GM13976 (cell line): Measurements from ENCODE around the gene GLI3.

Experiments
- DNase-seq: peaks from one replicate; pipeline ENCODE4 v3.0.0; 2012; ENCODE audit warnings: low spot score
- in situ Hi-C: fragments of 300-500 bp; cut with MboI; formaldehyde crosslinking; loops from one replicate; pipeline ENCODE4 v1.12.0; 2022; ENCODE audit warnings: low sequenced_read_pairs, mixed read lengths, inconsistent platforms; ENCODE audit not compliant: unreplicated experiment
- TF ChIP-seq, protein P1 (sequence below): IDR thresholded peaks from 2 replicates; pipeline ENCODE4 v1.5.1; 2012; ENCODE audit warnings: borderline replicate concordance, mild to moderate bottlenecking; ENCODE audit not compliant: insufficient read depth; ENCODE audit errors: extremely low read depth, missing control alignments, control extremely low read depth

Gene GLI3

DNA sequence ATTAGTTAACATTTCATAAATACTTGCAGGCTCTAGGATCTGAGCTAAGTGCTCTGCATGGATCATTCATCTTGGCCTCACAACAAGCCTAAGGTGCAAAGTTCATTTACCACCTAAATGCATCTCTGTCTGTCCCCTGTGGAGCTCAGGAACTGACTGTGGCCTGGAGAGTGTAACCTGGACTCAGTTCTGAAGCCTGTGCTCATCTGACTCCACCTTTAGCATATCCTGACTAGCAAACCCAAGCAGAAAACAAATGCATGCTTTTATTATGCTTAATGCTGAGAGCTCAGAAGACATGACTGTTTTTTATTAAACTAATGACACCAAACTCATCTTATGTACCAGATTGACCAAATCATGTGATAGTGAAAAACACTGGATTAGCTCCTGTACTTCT, 288.5 kb downstream of the GLI3 start:
- no peak for DNase-seq
- in situ Hi-C loops, result no loop called here
- TF ChIP-seq, protein P1, sequence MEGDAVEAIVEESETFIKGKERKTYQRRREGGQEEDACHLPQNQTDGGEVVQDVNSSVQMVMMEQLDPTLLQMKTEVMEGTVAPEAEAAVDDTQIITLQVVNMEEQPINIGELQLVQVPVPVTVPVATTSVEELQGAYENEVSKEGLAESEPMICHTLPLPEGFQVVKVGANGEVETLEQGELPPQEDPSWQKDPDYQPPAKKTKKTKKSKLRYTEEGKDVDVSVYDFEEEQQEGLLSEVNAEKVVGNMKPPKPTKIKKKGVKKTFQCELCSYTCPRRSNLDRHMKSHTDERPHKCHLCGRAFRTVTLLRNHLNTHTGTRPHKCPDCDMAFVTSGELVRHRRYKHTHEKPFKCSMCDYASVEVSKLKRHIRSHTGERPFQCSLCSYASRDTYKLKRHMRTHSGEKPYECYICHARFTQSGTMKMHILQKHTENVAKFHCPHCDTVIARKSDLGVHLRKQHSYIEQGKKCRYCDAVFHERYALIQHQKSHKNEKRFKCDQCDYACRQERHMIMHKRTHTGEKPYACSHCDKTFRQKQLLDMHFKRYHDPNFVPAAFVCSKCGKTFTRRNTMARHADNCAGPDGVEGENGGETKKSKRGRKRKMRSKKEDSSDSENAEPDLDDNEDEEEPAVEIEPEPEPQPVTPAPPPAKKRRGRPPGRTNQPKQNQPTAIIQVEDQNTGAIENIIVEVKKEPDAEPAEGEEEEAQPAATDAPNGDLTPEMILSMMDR, result no peak

DNA sequence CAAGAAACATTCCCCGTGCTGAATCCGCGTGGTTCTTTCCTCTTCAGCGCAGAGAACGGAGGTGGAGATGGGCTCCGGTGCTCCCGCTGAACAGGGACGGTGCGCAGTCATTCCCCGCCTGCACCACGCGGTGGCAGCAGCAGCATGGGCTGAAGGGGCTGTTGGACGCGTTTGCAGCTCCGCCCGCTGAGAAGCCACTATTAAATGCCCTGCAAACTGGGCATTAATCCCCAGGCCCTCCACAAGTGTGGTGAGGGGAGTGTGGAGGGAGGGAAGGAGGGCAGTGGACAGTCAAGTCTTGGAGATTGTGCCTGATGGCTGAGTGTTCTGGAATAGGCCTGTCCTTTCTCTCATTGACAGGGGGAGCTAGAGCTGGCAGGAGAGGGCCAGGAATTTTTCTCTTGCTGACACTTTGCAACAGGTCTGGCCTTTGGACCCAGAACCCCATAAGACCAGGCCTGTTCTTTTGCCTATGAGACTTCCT, 293.9 kb downstream of the GLI3 start:
- DNase-seq, result peak; percentile 85
- in situ Hi-C loops, result no loop called here

DNA sequence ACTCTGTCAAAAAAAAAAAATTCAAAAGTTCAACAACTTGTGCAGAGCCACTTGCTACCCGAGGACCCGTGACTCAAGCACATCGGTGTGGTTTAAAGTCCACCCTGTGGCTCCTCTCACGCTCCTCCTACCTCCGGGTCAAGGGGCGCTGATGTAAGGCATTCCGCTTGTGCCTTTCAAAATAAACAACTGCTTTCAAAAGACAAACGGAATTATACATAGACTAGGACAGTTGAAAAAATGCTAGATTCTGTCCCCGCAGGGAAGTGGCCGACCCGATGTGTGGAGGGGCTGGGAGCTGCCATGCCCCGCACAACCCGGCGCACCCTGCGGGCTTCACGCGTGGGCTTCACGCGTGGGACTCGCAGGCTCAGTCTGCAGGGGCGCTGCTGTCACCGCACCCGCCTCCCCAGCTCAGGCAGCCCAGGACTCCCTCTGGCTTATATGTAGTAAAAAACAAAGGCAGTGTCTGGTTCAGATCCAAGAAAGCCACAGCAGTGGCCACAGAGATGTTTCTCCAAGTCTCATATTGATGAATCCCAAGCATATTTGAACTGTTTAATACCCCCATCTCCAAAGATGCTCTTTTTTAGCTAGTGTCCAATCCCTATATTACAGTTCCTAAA, 294.4 kb downstream of the GLI3 start:
- TF ChIP-seq, protein P1, result no peak
- in situ Hi-C loops, result no loop called here
- DNase-seq, result no peak

More for the DNA sequence above, 293.9 kb downstream of the GLI3 start:
- TF ChIP-seq, protein P1, result peak; percentile 100

DNA sequence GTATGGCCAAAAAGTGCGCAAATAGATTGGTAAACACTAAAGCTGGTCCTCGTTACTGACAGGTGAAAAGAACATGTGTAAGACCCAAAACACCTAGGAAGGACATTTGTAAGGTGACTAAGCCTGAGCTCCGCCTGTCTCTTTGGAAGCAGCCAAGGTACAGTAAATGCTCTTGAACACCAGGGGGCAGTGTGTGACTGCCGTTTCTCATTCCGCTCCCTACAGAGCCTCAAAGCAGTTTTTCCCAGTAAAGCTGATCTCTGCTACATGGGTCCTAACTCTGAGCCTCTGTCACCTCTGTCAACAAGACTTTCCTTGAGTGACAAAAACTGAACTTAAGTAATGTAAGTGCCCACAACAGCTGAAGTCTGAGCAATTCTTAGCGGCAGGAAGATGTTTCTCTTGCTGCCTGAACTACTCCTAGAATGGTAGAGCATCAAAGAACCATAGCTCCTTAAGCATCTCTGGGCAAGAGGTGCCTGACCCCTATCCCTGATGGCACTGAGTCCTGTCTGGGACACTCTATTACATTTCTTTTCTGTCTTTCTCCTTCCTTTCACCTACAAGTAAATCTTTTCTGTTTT, 296.2 kb downstream of the GLI3 start:
- peak; percentile 73 for DNase-seq
- TF ChIP-seq, protein P1, result peak; percentile 84
- in situ Hi-C loops, result no loop called here

DNA sequence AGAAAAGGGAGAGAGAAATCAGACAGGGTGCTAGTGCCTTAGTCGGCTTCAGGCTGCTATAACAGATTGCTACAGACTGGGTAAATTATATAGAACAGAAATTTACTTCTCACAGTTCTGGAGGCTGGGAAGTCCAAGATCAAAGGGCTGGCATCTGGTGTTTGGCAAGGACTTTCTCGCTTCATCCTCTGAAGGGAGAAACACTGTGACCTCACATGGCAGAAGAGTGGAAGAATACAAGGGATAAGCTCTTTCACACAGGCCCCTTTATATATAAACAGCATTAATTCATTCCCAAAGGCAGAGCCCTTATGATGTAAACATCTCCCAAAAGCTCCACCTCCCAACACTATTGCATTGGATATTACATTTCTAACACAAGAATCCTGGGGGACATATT, 298.6 kb downstream of the GLI3 start:
- in situ Hi-C loops, result no loop called here
- DNase-seq, result no peak
- TF ChIP-seq, protein P1, result no peak

DNA sequence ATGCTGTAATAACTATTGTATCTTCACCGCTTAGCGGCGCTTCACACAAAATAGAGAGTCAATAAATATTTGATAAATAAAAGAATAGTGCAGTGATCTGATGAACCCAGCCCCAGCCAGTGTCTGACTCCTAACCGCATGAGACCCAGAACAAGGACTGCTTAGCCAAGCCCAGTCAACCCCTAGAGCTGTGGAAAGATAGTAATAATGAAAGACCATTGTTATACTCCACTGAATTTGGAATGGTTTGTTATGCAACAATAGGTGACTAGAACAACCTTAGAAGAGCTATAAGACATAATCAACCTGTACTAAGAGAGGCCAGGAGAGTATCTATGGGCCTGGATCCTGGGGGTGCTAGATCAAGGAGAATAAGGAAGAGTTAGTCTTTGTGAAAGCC, 303.6 kb downstream of the GLI3 start:
- TF ChIP-seq, protein P1, result no peak
- in situ Hi-C loops, result no loop called here
- no peak for DNase-seq

DNA sequence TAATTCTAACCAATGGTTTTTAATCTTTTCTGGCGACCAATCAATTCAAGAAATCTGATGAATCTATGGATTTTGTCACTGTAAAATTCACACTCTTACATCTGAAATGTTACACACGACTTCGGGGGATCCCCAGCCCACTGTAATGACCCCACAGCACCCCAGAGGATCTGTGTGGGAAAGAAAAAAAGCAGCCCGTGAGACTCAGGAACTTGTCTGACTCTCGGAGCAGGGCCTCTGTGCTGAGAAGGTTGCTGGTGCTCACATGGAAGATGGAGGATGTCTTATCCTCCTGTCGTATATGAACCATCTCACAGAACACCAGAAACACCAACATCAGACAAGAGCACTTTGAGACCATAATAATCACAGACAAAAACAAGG, 305.8 kb downstream of the GLI3 start:
- TF ChIP-seq, protein P1, result no peak
- DNase-seq, result no peak
- in situ Hi-C loops, result no loop called here
